Erythroblast (primary cell): ENCODE measurements around the gene VEGFA.

ENCODE experiments used
- GATA1 ChIP-seq: IDR thresholded peaks from 2 replicates; pipeline ENCODE4 v1.6.1; 2011; ENCODE audit warnings: low read depth, mild to moderate bottlenecking, control low read depth, low read length, moderate library complexity
- POLR2A ChIP-seq: IDR thresholded peaks from 2 replicates; pipeline ENCODE4 v1.6.1; 2011; ENCODE audit warnings: mild to moderate bottlenecking, low read length

GRCh38 chr6:43744931-43745727 is 24.9 kb upstream of the VEGFA start:
- no peak for TF ChIP-seq POLR2A
- TF ChIP-seq GATA1, result no peak
